HG03175 (cell line): Measurements from ENCODE around the gene BRMS1.
"Not testable (repeated sequence)": the region's sequence is repeated elsewhere in the genome, so short reads cannot be mapped to it uniquely, and the experiment has no call there.

Experiments used
- ATAC-seq: cut with Tn5 transposase; IDR thresholded peaks from one replicate; pipeline ENCODE4 v1.9.1; 2021; ENCODE audit warnings: mild to moderate bottlenecking, moderate library complexity; ENCODE audit not compliant: unreplicated experiment

BRMS1 gene

GRCh38 chr11:66312549-66313320, 32.2 kb downstream of the BRMS1 start:
- peak; percentile 60 for ATAC-seq

DNA sequence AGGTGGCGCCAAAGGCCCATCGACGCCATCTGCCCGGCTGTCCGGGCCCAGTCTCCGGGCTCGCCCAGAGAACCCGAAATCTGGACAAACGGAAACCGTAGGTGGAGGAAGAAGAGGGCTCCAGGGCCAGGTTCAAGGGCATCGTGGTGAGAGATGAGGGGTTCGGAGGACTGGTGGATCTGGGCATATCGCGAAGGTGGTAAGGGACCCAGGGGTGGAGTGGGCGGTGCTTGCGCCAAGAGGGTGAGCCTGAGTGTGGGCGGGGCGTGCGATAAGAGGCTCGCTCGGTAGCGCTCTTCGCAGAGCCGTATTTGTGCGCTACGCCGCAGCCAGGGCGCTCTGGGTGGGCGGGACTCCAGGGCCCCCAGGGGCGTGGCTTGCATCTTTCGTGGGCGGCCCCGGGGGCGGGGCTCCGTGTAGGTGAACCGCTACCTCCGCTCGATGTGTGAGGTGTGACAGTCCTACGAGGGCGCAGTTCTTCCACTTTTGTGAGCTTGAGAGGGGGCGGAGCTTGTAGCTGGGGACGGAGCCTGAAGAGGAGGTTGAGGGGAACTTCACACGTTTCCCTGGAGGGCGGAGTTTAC, 32.8 kb downstream of the BRMS1 start:
- peak; percentile 73 for ATAC-seq

GRCh38 chr11:66311470-66311964, 33.4 kb downstream of the BRMS1 start:
- ATAC-seq: no peak

DNA sequence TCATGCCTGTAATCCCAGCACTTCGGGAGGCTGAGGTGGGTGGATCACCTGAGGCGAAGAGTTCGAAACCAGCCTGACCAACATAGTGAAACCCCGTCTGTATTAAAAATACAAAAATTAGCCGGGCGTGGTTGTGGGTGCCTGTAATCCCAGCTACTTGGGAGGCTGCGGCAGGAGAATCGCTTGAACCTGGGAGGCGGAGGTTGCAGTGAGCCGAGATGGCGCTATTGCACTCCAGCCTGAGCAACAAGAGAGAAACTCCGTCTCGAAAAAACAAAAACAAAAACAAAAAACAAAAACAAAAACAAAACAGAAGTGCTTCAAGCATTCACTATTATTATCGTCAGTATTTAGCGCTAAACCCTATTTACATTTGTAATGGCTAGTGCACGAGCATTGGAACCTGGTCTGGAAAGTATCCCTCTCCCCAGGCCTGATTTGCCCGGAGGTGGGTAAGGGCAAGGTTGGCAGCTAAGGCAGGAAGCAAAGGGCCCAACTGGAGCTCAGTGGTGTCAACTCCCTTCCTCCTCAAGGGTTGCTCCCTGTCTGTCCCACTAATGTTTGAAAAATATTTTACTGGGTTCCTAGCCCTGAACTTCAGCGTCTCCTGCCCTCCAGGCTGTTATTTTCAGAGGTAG, 34.0 kb downstream of the BRMS1 start:
- not testable (repeated sequence) for ATAC-seq

- no peak for ATAC-seq
These were observed 34.6 kb downstream of the BRMS1 start for GRCh38 chr11:66310324-66310723.

- no peak for ATAC-seq
These were observed 35.4 kb downstream of the BRMS1 start for GRCh38 chr11:66309475-66309874.

DNA sequence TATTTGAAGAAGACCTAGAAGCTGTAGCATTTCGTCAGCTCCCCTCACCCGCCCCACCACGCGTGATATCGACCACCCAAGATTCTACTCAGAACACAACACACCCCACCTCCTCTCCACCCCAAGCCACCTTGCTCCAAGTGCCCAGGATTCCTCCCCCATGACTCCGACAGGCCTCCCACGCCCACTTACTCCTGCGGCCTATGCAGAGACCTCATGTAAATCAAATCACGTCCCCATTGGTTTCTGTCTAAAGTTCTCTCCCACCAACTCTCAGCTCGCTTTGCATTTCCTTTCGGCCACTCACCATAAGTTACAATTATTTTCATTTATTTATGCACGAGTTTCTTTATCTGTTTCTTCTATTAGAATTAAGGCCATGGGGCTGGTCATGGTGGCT, 42.2 kb downstream of the BRMS1 start:
- ATAC-seq: no peak

DNA sequence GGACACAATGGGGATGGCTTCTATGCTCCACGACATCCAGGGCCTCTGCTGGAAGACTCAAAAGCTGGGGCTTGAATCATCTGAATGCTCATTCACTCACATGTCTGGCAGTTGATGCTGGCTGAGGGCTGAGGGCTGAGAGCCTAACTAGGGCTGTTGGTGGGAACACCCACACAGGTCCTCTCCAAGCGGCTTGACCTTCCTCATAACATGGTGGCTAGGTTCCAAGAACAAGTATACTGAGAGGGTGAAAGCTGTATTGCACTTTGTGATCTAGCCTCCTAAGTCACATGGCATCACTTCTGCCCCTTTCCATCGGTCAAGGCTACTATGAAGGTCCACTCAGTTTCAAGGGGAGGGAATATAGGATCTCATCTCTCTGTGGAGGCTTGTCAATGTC, 45.7 kb downstream of the BRMS1 start:
- no peak for ATAC-seq

DNA sequence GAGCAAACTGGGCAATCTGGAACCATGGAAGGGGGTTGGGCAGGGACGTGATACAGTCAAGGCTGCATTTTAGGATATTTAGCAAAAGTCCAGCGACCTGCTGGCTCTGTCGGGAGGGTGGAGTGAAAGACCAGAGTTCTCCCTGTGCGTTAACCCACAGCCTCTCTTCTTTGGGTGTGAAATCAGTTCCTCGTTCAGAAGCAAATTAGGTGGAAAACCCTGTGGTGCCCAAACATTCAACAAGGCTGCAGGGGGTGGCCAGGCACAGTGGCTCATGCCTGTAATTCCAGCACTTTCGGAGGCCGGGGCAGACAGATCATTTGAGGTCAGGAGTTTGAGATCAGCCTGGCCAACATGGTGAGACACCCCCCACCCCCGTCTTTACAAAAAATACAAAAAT, 47.3 kb downstream of the BRMS1 start:
- ATAC-seq: no peak

GRCh38 chr11:66294626-66295620, 50.0 kb downstream of the BRMS1 start:
- no peak for ATAC-seq

DNA sequence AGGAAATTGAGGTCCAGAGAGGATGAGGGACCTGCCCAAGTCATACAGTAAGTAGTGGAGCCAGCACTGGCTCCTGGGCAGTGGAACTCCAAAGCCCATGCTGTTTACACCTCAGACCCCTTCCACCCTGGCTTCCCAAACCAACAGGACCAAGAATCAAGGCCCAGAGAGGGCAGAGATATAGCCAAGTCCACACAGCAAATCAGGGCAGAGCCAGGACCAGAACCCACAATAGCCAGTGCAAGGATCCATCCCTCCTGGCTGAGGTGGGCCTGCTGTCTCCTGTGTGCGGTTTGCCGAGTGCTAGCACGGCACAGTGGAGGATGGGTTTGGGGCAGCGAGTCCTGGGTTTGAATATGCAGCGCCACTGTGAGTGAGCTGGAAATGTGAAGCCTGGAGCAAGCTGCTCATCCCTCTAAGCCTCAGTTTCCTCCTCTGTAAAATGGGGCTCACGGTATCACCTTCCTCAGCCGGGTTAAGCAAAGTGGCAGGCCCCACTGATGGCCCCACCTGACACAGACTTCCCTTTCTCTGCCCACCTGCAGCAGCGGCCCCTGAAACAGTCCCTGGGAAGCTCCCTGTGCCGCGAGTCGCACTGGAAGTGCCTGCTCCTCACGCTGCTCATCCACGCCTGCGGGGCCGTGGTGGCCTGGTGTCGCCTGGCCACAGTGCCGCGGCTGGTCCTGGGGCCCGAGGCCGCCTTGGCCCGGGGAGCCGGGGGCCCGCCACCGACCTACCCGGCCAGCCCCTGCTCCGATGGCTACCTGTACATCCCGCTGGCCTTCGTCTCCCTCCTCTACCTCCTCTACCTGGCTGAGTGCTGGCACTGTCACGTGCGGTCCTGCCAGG, 50.9 kb downstream of the BRMS1 start:
- ATAC-seq: no peak

DNA sequence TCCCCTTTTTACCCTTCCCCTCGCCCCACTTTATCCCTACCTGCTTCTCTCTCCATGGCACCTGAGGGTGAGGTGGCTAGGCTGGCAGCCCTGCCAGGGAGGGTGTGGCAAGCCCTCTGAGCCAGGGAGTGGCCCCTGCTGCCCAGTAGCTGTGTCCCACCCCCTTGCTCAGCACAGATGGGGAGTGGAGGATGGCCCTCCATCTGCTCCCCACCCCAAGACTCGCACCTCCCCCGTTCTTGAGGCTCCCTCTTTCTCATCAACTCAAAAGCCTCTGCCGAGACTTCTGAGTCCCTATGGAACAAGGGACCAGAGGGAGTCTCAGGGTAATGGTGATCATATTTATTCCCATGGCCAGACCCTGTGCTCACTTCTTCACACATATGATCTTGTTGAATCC, 51.6 kb downstream of the BRMS1 start:
- no peak for ATAC-seq

DNA sequence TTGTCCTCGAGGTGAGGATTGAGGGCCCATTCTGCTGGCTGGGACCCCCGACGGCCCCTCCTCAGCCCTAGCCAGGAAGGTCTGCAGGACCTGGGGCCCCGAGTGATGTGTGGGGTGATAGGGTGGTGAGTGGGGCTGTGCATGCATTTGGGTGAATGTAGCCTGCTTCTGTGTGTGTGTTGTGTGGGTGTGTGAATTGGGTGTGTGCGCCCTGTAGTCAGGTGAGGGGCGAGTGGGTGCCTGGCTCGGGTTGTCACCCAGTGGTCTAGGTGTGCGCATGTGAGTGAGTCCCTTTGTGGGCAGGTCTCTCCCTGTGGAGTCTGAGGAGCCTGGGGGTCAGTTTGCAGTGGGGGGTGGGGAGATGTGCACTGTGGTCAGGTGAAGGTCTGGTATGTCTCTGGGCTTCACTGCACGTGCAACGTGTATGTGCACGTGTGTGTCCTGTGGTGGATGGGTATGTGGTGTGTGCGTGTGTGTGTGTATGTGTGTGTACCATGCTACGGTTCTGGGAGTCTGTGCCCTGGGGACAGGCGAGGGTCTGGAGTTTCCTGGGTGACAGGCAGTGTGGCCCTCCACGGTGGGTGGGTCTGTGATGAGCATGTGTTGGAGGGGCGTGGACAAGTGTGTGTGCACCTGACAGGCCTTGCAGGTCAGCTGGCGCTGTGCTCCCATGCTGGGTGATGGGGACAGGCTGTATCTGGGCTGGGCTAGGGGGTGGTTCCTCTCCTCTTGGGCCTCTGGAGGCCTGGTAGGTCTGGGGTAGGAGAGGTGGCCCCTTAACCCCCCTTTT, 52.2 kb downstream of the BRMS1 start:
- ATAC-seq: no peak

- no peak for ATAC-seq
These were observed 53.0 kb downstream of the BRMS1 start, which contains the start of gene TMEM151A for GRCh38 chr11:66291706-66292542. Gene TMEM151A, plus strand, starts transcription at chr11:66291894. Its CDS starts 120 bp downstream, at chr11:66292014.

- no peak for ATAC-seq
These were observed 53.6 kb downstream of the BRMS1 start for GRCh38 chr11:66291303-66291705.

- ATAC-seq: no peak
These were observed 54.6 kb downstream of the BRMS1 start for GRCh38 chr11:66290330-66290621.

DNA sequence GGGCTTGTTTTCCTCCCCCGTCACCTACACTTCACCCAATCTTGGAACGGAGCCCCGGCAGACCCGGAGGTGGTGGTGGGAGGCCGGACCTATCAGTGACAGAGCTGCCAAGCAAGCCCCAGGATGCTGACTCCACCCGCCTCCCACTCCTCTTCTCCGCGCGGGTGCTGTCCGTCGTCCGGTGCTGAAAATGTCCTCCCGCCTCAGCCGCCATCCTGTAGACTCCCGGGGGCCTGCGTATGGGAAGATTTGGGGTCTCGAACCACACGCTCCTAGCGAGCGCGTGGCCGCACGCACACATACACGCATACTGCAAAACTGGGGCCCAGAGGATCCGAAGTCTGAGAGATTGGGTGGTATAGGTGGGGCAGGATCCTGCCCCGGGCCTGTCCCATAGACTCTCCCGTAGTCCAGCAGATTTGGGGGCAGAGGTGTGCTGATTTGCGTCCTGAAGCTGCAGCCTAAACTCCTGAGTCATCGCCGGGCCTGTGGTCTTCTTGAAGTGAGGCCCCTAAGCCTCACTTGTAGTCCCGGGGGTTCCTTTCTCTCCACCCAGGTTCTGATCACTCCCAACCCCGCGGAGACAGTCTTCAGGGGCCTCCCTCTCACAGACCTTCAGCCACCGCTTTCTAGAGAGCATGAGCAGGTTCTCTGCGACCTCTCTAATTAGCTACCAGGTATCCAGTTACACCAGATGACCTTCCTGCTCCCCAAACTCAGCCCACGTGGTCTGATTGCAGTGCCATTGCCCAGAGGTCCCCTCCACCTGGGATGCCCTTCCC, 55.2 kb downstream of the BRMS1 start:
- peak; percentile 32 for ATAC-seq
